Bronchial epithelial cell (primary cell): ENCODE results near the gene DIAPH3. TPM values are rescaled to one million over a fixed set of nuclear protein-coding genes. Genes with fewer than 3 reads are reported as not detected.
A peak's percentile ranks its signal among the peaks of the same experiment; 100 is the strongest.

Experiments
- DNase-seq: peaks from one replicate; pipeline ENCODE4 v3.0.0-alpha.2; 2010; ENCODE audit warnings: low read depth
- FAIRE-seq: peaks from 2 replicates; lab custom pipeline; 2011; peaks lifted over from hg19 to GRCh38; lab: Jason Lieb, UNC
- H3K27me3 ChIP-seq: 2 replicates; pipeline ENCODE4 v1.5.1; 2011; ENCODE audit warnings: low read length; ENCODE audit not compliant: control insufficient read depth, insufficient read depth
- H3K36me3 ChIP-seq: 2 replicates; pipeline ENCODE4 v1.5.1; 2011; ENCODE audit warnings: low read length; ENCODE audit not compliant: control insufficient read depth, insufficient read depth
- H3K4me3 ChIP-seq: 2 replicates; pipeline ENCODE4 v1.5.1; 2011; ENCODE audit warnings: mild to moderate bottlenecking, low read depth, low read length, control low read depth
- CTCF ChIP-seq: IDR thresholded peaks from 2 replicates; pipeline ENCODE4 v1.5.1; 2011; ENCODE audit warnings: mild to moderate bottlenecking, moderate library complexity, low read length, control low read depth, inconsistent platforms; ENCODE audit not compliant: insufficient read depth, severe bottlenecking
- total RNA-seq: library from RNA; depleted of rRNA; stranded (reverse); fragments of >200 nt; gene quantifications from 2 replicates; pipeline ENCODE4 v1.2.1, GENCODE V29; 2014

DIAPH3 gene
- total RNA-seq, 1 donor from 2014 or later = 0.26 TPM

GRCh38 chr13:59879281-59879680 is 284.4 kb downstream of the DIAPH3 start:
- no peak for FAIRE-seq
- H3K4me3 ChIP-seq = no peak overlapping the region
- TF ChIP-seq CTCF = no peak
- DNase-seq = no peak
- H3K36me3 ChIP-seq = no peaks in the 10 kb centered on the region
- H3K27me3 ChIP-seq = no peaks in the 10 kb centered on the region

GRCh38 chr13:59877933-59878332 is 285.8 kb downstream of the DIAPH3 start:
- FAIRE-seq (no peak), DNase-seq (peak; percentile 20)
- TF ChIP-seq CTCF = no peak
- H3K27me3 ChIP-seq = no peaks in the 10 kb centered on the region
- no peak overlapping the region for H3K4me3 ChIP-seq
- no peaks in the 10 kb centered on the region for H3K36me3 ChIP-seq

GRCh38 chr13:59874973-59875372 is 288.8 kb downstream of the DIAPH3 start:
- DNase-seq (no peak), FAIRE-seq (no peak)
- no peak for TF ChIP-seq CTCF

GRCh38 chr13:59873856-59874255 is 289.9 kb downstream of the DIAPH3 start:
- FAIRE-seq = no peak
- H3K36me3 ChIP-seq = no peaks in the 10 kb centered on the region
- no peak for TF ChIP-seq CTCF

More at GRCh38 chr13:59874973-59875372, 288.8 kb downstream of the DIAPH3 start:
- Histone ChIP-seq H3K4me3 (no peak overlapping the region), H3K27me3 (no peaks in the 10 kb centered on the region), H3K36me3 (no peaks in the 10 kb centered on the region)

GRCh38 chr13:59873309-59873708 is 290.4 kb downstream of the DIAPH3 start:
- no peak overlapping the region for H3K4me3 ChIP-seq
- H3K36me3 ChIP-seq = no peaks in the 10 kb centered on the region
- no peaks in the 10 kb centered on the region for H3K27me3 ChIP-seq
- DNase-seq = no peak
- TF ChIP-seq CTCF = no peak
- FAIRE-seq = no peak

More at GRCh38 chr13:59873856-59874255, 289.9 kb downstream of the DIAPH3 start:
- no peak for DNase-seq
- Histone ChIP-seq H3K4me3 (no peak overlapping the region), H3K27me3 (no peaks in the 10 kb centered on the region)

GRCh38 chr13:59867867-59868266 is 295.9 kb downstream of the DIAPH3 start:
- no peak for TF ChIP-seq CTCF
- DNase-seq = no peak
- Histone ChIP-seq H3K27me3 (no peaks in the 10 kb centered on the region), H3K4me3 (no peak overlapping the region), H3K36me3 (no peaks in the 10 kb centered on the region)
- FAIRE-seq = no peak
